GM12892 (cell line): ENCODE data around the gene CBFA2T2.

Experiments
- POLR2A ChIP-seq: IDR thresholded peaks from 2 replicates; pipeline ENCODE4 v1.6.1; 2011; ENCODE audit warnings: low read depth, low read length, control low read depth
- POLR2AphosphoS5 ChIP-seq: IDR thresholded peaks from 2 replicates; pipeline ENCODE4 v1.6.1; 2011; ENCODE audit warnings: low read depth, low read length, control low read depth

- TF ChIP-seq POLR2A, result no peak
- no peak for TF ChIP-seq POLR2AphosphoS5
Observed at GRCh38 chr20:33667245-33667675, 177.4 kb downstream of the CBFA2T2 start.
